KBM-7 (cell line): ENCODE data around the gene FATE1.
A peak's percentile ranks its signal among the peaks of the same experiment; 100 is the strongest.
"Not testable (repeated sequence)": the region's sequence is repeated elsewhere in the genome, so short reads cannot be mapped to it uniquely, and the experiment has no call there.

ENCODE experiments used
- DNase-seq: peaks from one replicate; pipeline ENCODE4 v3.0.0-alpha.2; 2015
- in situ Hi-C: fragments of 300-500 bp; cut with MboI; formaldehyde crosslinking; loops from 2 replicates; pipeline ENCODE4 v1.14.3; 2020; ENCODE audit warnings: low sequenced_read_pairs, low pct_unique_long_range_greater_than_20kb, mixed read lengths

The FATE1 gene, protein sequence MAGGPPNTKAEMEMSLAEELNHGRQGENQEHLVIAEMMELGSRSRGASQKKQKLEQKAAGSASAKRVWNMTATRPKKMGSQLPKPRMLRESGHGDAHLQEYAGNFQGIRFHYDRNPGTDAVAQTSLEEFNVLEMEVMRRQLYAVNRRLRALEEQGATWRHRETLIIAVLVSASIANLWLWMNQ

DNA sequence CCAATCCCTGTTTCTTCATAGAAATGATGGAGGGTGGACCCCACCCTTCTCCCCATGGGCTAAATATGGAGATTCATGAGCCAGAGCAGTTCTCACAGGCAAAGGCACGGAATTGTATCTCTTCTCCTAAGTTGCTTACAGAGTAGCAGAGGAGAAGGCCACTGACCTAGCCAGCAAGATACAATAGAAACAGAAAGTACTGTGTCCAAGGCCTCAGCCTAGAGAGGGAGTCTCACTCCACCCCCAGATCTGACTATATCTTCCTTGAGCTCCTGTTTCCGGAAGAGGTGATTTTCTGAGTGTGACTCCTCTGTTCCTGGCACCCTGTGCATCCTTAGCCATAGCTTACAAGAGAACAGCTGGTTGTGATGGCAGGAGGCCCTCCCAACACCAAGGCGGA lies at the start of gene FATE1:
Gene FATE1 (plus strand): TSS at position 284 of the 400 bp plus-strand sequence. CDS start 85 bp downstream, at position 369.
- no peak for DNase-seq
- in situ Hi-C loops: no loop called here

GRCh38 chrX:151675121-151675746 lies 40.6 kb upstream of the FATE1 start:
- no peak for DNase-seq

GRCh38 chrX:151676196-151676595 lies 39.6 kb upstream of the FATE1 start:
- in situ Hi-C loops: loop anchor here (25.0 kb wide), 2 partner anchors 514 to 914 kb away; no protein-coding TSS in a partner anchor
- no peak for DNase-seq

More at GRCh38 chrX:151675121-151675746, 40.6 kb upstream of the FATE1 start:
- in situ Hi-C loops: loop anchor here (25.0 kb wide), 2 partner anchors 513 to 913 kb away; no protein-coding TSS in a partner anchor

GRCh38 chrX:151679798-151680402 lies 35.9 kb upstream of the FATE1 start:
- in situ Hi-C loops: loop anchor here (25.0 kb wide), 2 partner anchors 518 to 918 kb away; no protein-coding TSS in a partner anchor

DNA sequence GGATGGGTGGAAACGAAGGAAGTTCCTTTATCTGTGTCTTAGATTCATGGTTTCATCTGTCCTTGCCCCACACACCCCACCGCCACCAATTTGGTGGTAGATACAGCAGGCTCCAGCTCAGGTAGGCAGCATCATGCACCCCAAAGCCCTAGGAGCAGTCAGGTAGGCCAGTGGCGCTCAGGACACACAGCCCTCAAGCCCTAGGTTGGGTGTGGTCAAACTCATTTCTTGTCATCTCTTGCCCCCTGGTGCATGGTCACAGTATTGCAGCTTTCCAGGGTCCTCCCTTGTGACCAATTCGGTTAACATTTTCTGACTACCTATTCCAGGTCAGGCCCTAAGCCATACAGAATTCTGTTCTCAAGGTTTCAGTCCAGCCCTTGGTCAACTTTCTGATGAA lies 35.0 kb upstream of the FATE1 start:
- peak; percentile 72 for DNase-seq

More at GRCh38 chrX:151679798-151680402, 35.9 kb upstream of the FATE1 start:
- DNase-seq: no peak

DNA sequence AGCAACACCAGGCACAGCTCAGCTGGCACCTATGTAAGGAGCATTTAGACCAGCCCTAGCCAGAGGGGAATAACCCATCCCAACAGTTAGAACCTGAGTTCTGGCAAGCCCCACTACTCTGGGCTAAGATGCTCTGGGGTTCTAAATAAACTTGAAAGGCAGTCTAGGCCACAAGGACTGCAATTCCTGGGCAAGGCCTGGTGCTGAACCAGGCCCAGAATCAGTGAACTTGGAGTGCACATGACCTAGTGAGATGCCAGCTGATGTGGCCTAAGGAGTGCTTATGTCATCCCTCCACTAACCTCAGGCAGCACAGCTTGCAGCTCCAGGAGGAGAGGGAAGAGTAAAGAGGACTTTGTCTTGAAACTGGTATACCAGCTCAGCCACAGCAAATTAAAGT lies 28.2 kb upstream of the FATE1 start:
- no peak for DNase-seq

More for the DNA sequence above, 35.0 kb upstream of the FATE1 start:
- in situ Hi-C loops: loop anchor here (25.0 kb wide), 2 partner anchors 519 to 919 kb away; no protein-coding TSS in a partner anchor

DNA sequence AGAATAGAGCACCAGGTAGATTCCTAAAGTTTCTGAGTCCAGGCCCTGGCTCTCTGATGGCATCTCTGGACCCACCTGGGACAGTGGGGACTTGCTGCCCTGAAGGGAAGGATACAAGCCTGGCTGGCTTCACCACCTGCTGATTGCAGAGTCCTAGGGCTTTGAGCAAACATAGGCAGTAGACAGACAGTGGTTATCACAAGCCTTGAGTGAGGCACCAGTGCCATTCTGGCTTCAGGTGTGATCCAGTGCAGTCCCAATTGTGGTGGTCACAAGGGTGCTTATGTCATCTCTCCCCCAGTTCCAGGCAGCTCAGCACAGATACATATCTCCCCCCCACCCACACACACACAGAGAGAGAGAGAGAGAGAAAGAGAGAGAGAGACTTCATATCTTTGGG lies 27.1 kb upstream of the FATE1 start:
- in situ Hi-C loops: loop anchor here (25.0 kb wide), 2 partner anchors 526 to 926 kb away; no protein-coding TSS in a partner anchor
- no peak for DNase-seq

More for the DNA sequence above, 28.2 kb upstream of the FATE1 start:
- in situ Hi-C loops: loop anchor here (25.0 kb wide), 2 partner anchors 525 to 925 kb away; no protein-coding TSS in a partner anchor

DNA sequence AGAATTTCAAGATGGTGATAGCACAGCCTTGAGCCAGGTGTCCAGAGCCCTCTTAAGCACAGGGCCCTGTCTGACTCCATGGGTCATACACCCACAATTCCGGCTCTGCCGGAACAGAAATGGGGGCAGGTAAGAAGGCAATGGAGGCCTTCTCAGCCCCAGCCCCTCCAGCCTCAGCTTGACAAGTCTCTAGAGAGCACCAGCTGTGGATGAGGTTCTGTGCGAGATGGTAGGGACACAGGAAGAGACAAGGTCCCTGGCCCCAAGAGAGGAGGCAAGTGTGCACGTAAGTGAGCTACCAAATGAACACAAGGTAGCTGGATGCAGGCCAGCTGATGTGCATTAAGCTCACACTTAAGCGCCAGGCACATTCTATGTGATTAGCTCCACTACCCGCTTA lies 23.0 kb upstream of the FATE1 start:
- in situ Hi-C loops: loop anchor here (25.0 kb wide), 2 partner anchors 531 to 931 kb away; no protein-coding TSS in a partner anchor
- DNase-seq: no peak

DNA sequence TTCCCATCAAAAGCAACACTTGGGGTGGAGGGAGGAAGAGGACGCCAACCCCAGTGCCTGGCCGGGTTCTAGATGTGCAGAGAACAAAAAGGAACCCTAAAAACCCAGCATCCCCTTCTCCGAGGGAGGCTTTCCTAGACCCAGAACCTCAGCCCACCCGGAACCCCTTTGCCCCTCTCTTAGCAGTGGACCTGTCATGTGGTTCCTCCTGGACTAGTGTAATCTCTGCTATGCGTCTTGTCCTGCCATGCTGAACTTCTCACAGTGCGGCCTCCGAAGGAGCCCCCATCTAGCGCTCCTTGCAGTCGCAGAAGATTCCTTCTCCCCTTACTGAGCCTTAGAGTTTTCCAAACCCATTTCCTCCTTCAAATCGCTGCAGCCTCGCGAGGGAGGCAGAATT lies 21.7 kb upstream of the FATE1 start:
- in situ Hi-C loops: loop anchor here (25.0 kb wide), 2 partner anchors 532 to 932 kb away; no protein-coding TSS in a partner anchor
- no peak for DNase-seq

DNA sequence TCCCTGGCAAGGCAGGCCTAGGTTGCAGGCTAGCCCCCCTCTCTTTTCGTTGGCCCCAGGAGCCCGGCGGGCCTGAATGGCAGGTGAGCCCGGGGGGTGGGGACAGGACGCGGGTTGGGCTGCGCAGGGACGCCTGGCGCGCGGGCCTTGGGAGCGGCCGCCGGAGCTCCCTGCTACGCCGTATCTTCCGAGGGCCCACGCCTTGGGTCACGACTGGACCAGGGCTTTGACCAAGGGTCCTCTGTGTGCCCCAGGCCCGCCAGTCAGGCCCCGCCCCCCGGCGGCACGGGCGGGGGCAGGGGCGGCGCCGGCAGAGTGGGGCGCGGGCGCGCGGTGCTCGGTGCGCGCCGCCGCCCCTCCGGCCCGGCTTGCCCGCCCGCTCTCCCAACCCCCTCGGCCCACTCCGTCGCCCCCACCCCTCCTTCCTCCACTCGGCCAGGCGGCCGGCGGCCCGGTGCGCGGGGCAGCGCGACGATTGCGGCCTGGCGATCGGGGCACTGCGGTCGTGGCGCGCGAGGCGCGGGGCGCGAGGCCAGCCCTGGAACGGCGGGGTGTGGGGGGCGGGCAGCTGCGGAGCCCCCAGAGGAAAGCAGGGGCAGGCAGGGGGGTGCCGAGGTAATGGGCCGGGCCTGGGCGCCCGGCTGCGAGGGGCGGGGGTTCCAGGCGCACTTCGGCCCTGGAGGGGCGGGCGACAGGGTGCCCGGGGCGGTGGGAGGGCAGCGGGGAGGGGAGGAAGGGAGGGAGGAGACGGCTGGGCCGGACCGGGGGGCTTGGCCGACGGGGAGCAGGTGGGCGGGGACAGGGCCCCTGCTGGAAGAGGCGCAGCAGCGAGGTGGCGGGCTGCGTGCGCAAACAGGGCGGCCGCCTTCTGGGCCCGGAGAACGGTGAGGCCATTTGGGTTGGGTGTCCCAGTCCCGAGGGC lies 20.9 kb upstream of the FATE1 start, which contains the start of gene PRRG3:
Gene PRRG3 (plus strand): TSS at position 798 of the 922 bp plus-strand sequence. CDS start 3,357 bp downstream, outside the sequence.
- no peak for DNase-seq
- in situ Hi-C loops: loop anchor here (25.0 kb wide), 2 partner anchors 533 to 933 kb away; no protein-coding TSS in a partner anchor

DNA sequence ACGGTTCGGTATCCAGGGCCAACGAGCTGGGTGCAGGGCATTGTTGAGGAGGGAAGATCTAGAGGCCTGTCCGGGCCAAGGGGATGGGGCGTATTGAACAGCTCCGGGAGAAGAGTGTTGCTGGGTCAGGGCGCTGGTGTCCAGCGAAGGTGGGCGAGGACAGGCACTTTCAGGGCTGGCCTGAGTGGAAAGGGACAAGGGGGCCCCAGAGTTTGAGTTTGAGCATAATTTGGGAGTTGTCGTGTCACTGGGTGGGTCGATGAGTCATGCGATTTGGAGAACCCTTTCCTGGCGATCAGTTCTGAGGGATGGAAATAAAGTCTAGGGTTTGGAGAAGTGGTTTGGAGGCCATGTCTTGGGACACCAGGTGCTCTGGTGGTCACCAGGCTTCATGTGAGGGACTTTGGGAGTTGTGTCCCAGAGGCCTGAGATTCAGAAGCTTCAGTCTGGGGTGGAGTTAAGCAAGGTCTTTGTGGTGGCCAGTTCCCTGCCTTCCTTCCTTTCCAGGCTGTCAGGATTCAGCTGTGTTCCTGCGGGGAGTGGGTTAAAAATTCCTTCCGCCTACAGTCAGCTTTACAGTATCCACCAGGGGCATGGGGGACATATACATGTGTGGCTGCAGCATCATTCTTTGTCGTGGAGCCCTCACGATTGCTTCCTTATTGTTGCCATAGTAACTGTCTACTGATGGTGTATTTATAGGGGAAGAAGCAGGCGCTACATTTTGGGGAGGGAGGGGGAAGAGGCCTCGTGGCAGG lies 20.1 kb upstream of the FATE1 start:
- DNase-seq: no peak
- in situ Hi-C loops: loop anchor here (25.0 kb wide), 2 partner anchors 533 to 933 kb away; no protein-coding TSS in a partner anchor

- not testable (repeated sequence) for DNase-seq
- in situ Hi-C loops: loop anchor here (25.0 kb wide), 2 partner anchors 535 to 935 kb away; no protein-coding TSS in a partner anchor
Observed at GRCh38 chrX:151697082-151697481, 18.8 kb upstream of the FATE1 start.

- DNase-seq: no peak
- in situ Hi-C loops: loop anchor here (25.0 kb wide), 2 partner anchors 535 to 935 kb away; no protein-coding TSS in a partner anchor
Observed at GRCh38 chrX:151697522-151697921, 18.3 kb upstream of the FATE1 start.

GRCh38 chrX:151698485-151698884 lies 17.4 kb upstream of the FATE1 start:
- in situ Hi-C loops: loop anchor here (25.0 kb wide), 2 partner anchors 536 to 936 kb away; no protein-coding TSS in a partner anchor
- no peak for DNase-seq

GRCh38 chrX:151699746-151700145 lies 16.1 kb upstream of the FATE1 start:
- no peak for DNase-seq
- in situ Hi-C loops: loop anchor here (25.0 kb wide), 2 partner anchors 537 to 937 kb away; no protein-coding TSS in a partner anchor

DNA sequence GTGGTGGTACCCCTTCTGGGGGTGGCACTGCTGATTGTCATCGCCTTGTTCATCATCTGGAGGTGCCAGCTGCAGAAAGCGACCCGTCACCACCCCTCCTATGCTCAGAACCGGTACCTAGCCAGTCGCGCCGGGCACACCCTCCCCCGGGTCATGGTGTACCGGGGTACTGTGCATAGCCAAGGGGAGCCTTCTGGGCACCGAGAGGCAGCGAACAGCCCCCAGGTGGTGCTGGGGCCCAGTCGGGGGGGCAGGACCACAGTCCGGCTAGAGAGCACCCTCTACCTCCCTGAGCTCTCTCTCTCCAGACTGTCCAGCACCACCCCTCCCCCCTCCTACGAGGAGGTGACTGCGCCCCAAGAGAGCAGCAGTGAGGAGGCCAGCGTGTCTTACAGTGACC lies 15.3 kb upstream of the FATE1 start:
- in situ Hi-C loops: no loop called here
- DNase-seq: no peak

GRCh38 chrX:151701071-151701470 lies 14.8 kb upstream of the FATE1 start:
- DNase-seq: no peak
- in situ Hi-C loops: no loop called here
